Cardiac fibroblast (primary cell): ENCODE measurements around the gene MAN2B2.
A peak's percentile ranks its signal among the peaks of the same experiment; 100 is the strongest.

ENCODE experiments used
- DNase-seq, 2 donors: peaks; one replicate each; pipeline versions ENCODE4 v3.0.0 to v3.0.0-alpha.2; 2010; ENCODE audit warnings: low read depth in 2 of 2
- H3K4me3 ChIP-seq, 2 donors: replicated peaks in 1 of 2; 1 replicate in 1 of 2; 2 replicates in 1 of 2; pipeline ENCODE4 v1.5.1; 2011; ENCODE audit warnings: low read depth in 2 of 2, low read length in 2 of 2, mild to moderate bottlenecking in 2 of 2, moderate library complexity in 1 of 2
- CTCF ChIP-seq: IDR thresholded peaks from one replicate; pipeline ENCODE4 v1.5.1; 2011; ENCODE audit warnings: low read depth, mild to moderate bottlenecking, low read length, inconsistent platforms

Gene MAN2B2

GRCh38 chr4:6535329-6535692 is 39.7 kb upstream of the MAN2B2 start:
- TF ChIP-seq CTCF = no peak
- no peak overlapping the region for H3K4me3 ChIP-seq
- no peak for DNase-seq

GRCh38 chr4:6535706-6536105 is 39.3 kb upstream of the MAN2B2 start:
- DNase-seq = no peak
- no peak for TF ChIP-seq CTCF
- H3K4me3 ChIP-seq = no peak overlapping the region

DNA sequence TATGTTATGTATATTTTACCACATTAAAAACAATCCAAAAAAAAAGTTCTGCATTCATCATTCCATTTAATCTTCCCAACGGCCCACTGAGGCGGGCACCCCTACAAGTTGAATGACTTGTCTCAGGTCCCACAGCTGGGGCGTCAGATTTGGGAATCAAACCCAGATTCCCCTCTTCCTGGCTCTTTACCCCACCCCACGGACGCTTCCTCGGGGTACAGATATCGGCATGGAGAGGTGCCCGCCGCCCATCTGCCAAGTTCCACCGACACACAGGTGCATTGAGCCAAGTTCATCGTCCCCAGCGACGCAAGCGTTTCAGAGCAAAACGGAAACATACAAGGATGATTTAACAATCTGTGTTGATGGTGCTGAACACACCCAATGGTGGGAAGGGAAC is 36.9 kb upstream of the MAN2B2 start:
- H3K4me3 ChIP-seq = no peak overlapping the region
- TF ChIP-seq CTCF = no peak
- no peak for DNase-seq

DNA sequence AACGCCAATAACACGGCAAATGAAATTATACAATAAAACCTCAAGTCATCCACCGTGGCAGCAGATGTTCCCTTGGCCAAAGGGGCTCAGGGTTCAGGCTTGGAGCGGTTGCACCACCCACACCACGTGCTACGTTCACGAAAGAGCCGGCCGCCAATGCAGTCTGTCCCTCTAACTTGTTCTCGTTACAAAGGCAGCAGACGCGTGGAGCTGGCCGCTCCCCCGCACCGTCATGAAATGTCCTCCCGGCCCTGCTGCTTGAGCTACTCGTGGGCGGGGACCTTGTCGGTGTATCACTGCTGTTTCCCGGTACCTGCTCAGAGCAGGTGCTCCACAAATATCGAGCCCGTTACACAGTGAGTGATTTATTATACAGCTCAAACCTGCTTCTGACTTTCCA is 36.4 kb upstream of the MAN2B2 start:
- H3K4me3 ChIP-seq = no peak overlapping the region
- TF ChIP-seq CTCF = no peak
- no peak for DNase-seq

GRCh38 chr4:6539009-6539764 is 35.8 kb upstream of the MAN2B2 start:
- DNase-seq = no peak
- H3K4me3 ChIP-seq = no peak overlapping the region
- TF ChIP-seq CTCF = no peak

- DNase-seq = no peak
- no peak overlapping the region for H3K4me3 ChIP-seq
- TF ChIP-seq CTCF = no peak
Measured at GRCh38 chr4:6540879-6541278, 34.1 kb upstream of the MAN2B2 start.

DNA sequence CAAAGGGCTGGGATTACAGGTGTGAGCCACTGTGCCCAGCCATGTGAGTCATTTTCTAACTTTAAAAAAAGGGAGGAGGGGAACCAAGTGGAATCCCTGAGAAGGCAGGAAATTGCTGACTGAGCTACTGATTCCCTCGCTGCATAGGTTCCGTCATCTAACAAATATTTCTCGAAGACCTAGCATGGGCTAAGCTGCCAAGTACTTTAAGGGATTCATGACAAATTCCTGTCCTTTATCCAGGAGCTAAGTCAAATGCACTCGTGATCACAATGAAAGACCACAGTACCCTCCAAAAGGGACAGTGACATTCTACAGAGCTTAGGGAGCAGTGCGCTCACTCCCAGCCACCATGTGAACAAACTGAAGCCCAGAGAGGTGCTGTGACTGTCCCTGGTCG is 33.2 kb upstream of the MAN2B2 start:
- peak in 1 of 2 donors; percentile 20 for DNase-seq
- no peak overlapping the region for H3K4me3 ChIP-seq
- TF ChIP-seq CTCF = no peak
